Ovary (tissue), 3 donors: ENCODE measurements around the gene PAPOLA.

Source experiments
- CTCF ChIP-seq, 3 donors: fragments of 450-650 bp in 2 of 3; fragments of 200-600 bp in 1 of 3; IDR thresholded peaks; one replicate each; pipeline versions ENCODE4 v1.5.1 to v1.8.0; 2016 to 2022; ENCODE audit warnings: antibody characterized with exemption in 3 of 3, mild to moderate bottlenecking in 1 of 3
- EP300 ChIP-seq: sonication (generic); formaldehyde crosslinking; IDR thresholded peaks from one replicate; pipeline ENCODE4 v1.6.1; 2017; ENCODE audit warnings: antibody characterized with exemption
- POLR2A ChIP-seq: fragments of 450-650 bp; IDR thresholded peaks from one replicate; pipeline ENCODE4 v1.6.1; 2017; ENCODE audit warnings: antibody characterized with exemption, mild to moderate bottlenecking, moderate library complexity
- donor health status: DM: no; HTN: no; CAD: no.

GRCh38 chr14:96554315-96554910 lies 52.2 kb downstream of the PAPOLA start:
- TF ChIP-seq CTCF (IDR thresholded peaks at IDR 0.05), result no peak
- TF ChIP-seq POLR2A, result no peak
- no peak for TF ChIP-seq EP300
